ENCODE data around the gene TCTN3. TPM values are rescaled to one million over a fixed set of nuclear protein-coding genes. Genes with fewer than 3 reads are reported as not detected.
A peak's percentile ranks its signal among the peaks of the same experiment; 100 is the strongest.

TCTN3 gene
- total and polyA plus RNA-seq, 2 of the 13 experiments (the other 11 are each of a cell fraction or from before 2014, with no cell fraction given): 53.3 to 60.0 TPM

DNA sequence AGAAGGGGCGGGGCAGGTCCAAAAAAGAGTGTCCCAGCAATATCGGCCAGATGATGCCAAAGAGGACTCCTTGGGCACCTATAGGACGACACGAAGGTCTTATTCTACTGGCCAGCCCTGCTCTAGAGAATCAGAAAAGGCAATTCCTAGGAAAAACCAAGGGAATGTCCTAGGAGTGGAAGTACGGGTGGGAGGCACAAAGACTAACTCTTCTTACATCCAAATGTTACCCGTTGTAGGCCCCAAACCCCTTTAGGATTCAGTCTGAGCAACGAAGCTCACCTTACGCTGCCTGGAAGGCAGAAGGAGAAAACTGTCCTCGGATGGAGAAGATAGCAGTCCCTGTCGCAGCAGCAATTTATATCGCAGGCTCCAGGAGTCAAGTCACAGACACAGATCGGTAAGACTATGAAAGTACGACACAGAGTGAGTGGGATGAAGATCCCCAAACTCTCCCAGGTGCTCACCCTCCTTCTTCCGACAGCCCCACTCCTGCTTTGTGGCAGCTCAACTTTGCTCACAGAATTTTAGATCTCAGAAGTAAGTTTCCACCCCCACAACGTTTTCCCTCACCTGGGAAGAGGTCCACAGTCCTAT lies 558 bp downstream of the TCTN3 start (continued):
- TF ChIP-seq ZNF431 (CRISPR knock-in tag; IDR thresholded peaks at IDR 0.05; ENCODE audit: borderline replicate concordance, low read depth): 0 out of 2 replicates have a peak, but pooled peaks have one; percentile 10
- TF ChIP-seq ZNF619 (CRISPR knock-in tag; IDR thresholded peaks at IDR 0.05): no peak
- no peak for TF ChIP-seq ZKSCAN1 (IDR thresholded peaks at IDR 0.05; ENCODE audit: low read length)
- 0 out of 2 replicates have a peak, but pooled peaks have one; percentile 36 for TF ChIP-seq GLI4 (CRISPR knock-in tag; IDR thresholded peaks at IDR 0.05; ENCODE audit: borderline replicate concordance)
- no peak for TF ChIP-seq ZNF841 (CRISPR knock-in tag; IDR thresholded peaks at IDR 0.05; ENCODE audit: borderline replicate concordance)
- no peak for TF ChIP-seq GATA4 (IDR thresholded peaks at IDR 0.05; ENCODE audit: borderline replicate concordance, low read depth)
- no peak for TF ChIP-seq ZNF263 (CRISPR knock-in tag; IDR thresholded peaks at IDR 0.05)
- no peak for TF ChIP-seq THYN1 (CRISPR knock-in tag; IDR thresholded peaks at IDR 0.05; ENCODE audit: borderline replicate concordance, low read depth)
- no peak for TF ChIP-seq ZNF143 (CRISPR knock-in tag; IDR thresholded peaks at IDR 0.05)
- TF ChIP-seq, protein P1, sequence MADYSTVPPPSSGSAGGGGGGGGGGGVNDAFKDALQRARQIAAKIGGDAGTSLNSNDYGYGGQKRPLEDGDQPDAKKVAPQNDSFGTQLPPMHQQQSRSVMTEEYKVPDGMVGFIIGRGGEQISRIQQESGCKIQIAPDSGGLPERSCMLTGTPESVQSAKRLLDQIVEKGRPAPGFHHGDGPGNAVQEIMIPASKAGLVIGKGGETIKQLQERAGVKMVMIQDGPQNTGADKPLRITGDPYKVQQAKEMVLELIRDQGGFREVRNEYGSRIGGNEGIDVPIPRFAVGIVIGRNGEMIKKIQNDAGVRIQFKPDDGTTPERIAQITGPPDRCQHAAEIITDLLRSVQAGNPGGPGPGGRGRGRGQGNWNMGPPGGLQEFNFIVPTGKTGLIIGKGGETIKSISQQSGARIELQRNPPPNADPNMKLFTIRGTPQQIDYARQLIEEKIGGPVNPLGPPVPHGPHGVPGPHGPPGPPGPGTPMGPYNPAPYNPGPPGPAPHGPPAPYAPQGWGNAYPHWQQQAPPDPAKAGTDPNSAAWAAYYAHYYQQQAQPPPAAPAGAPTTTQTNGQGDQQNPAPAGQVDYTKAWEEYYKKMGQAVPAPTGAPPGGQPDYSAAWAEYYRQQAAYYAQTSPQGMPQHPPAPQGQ (CRISPR knock-in tag; IDR thresholded peaks at IDR 0.05; ENCODE audit: borderline replicate concordance): 0 out of 2 replicates have a peak, but pooled peaks have one; percentile 62
- TF ChIP-seq, protein P2, sequence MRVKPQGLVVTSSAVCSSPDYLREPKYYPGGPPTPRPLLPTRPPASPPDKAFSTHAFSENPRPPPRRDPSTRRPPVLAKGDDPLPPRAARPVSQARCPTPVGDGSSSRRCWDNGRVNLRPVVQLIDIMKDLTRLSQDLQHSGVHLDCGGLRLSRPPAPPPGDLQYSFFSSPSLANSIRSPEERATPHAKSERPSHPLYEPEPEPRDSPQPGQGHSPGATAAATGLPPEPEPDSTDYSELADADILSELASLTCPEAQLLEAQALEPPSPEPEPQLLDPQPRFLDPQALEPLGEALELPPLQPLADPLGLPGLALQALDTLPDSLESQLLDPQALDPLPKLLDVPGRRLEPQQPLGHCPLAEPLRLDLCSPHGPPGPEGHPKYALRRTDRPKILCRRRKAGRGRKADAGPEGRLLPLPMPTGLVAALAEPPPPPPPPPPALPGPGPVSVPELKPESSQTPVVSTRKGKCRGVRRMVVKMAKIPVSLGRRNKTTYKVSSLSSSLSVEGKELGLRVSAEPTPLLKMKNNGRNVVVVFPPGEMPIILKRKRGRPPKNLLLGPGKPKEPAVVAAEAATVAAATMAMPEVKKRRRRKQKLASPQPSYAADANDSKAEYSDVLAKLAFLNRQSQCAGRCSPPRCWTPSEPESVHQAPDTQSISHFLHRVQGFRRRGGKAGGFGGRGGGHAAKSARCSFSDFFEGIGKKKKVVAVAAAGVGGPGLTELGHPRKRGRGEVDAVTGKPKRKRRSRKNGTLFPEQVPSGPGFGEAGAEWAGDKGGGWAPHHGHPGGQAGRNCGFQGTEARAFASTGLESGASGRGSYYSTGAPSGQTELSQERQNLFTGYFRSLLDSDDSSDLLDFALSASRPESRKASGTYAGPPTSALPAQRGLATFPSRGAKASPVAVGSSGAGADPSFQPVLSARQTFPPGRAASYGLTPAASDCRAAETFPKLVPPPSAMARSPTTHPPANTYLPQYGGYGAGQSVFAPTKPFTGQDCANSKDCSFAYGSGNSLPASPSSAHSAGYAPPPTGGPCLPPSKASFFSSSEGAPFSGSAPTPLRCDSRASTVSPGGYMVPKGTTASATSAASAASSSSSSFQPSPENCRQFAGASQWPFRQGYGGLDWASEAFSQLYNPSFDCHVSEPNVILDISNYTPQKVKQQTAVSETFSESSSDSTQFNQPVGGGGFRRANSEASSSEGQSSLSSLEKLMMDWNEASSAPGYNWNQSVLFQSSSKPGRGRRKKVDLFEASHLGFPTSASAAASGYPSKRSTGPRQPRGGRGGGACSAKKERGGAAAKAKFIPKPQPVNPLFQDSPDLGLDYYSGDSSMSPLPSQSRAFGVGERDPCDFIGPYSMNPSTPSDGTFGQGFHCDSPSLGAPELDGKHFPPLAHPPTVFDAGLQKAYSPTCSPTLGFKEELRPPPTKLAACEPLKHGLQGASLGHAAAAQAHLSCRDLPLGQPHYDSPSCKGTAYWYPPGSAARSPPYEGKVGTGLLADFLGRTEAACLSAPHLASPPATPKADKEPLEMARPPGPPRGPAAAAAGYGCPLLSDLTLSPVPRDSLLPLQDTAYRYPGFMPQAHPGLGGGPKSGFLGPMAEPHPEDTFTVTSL (CRISPR knock-in tag; IDR thresholded peaks at IDR 0.05; ENCODE audit: borderline replicate concordance): no peak
- TF ChIP-seq CBX5 (CRISPR knock-in tag; IDR thresholded peaks at IDR 0.05; ENCODE audit: borderline replicate concordance): no peak

Data from HepG2 (cell line).